Measurements from ENCODE around the gene DUSP7. TPM values are rescaled to one million over a fixed set of nuclear protein-coding genes. Genes with fewer than 3 reads are reported as not detected.

Gene DUSP7
- total RNA-seq, 5 donors from 2014 or later (not counting 1 experiment from before 2014, with no cell fraction given) = 11.3 to 41.3 (median 39.0) TPM

GRCh38 chr3:52023860-52024764 is 32.3 kb downstream of the DUSP7 start:
- Mint-ChIP-seq H3K27ac (no peak overlapping the region), H3K9me3 (no peaks in the 10 kb centered on the region), H3K4me3 (no peak overlapping the region), H3K27me3 (no peaks in the 10 kb centered on the region), H3K4me1 (peaks cover 0 to 9% (median 0%) of the 10 kb centered on the region in 3 donors), H3K36me3 (no peaks in the 10 kb centered on the region)
- DNase-seq (no peak), ATAC-seq (replicated peaks in 1 of 4) (no peak)
- peaks cover 0 to 2% of the 10 kb centered on the region in 2 experiments for H3K4me1 ChIP-seq (ENCODE audit: control insufficient read depth in 1 of 2, extremely low read depth in 1 of 2, insufficient read depth in 2 of 2, low read length in 2 of 2)
- H3K27me3 ChIP-seq (replicated peaks in 1 of 2; ENCODE audit: control insufficient read depth in 2 of 2, extremely low read depth in 1 of 2, insufficient read depth in 2 of 2, low read length in 1 of 2) = no peaks in the 10 kb centered on the region
- ChIA-PET CTCF (no interaction called here), POLR2A (interaction anchor here in 1 of 2 donors (0.6 kb wide), 1 partner anchor 518 kb away, joined by 4 read pairs; no protein-coding TSS in a partner anchor)
- 61% methylated on average over 3 of the region's 8 CpGs for WGBS (ENCODE audit: insufficient coverage)
- no peaks in the 10 kb centered on the region for H3K36me3 ChIP-seq (ENCODE audit: control insufficient read depth in 2 of 2, extremely low read depth in 1 of 2, insufficient read depth in 1 of 2, low read length in 1 of 2)
- no peak overlapping the region for H3K4me3 ChIP-seq (ENCODE audit: control insufficient read depth in 1 of 2, extremely low read depth in 1 of 2, low read length in 1 of 2)
- no peak overlapping the region for H3K27ac ChIP-seq (ENCODE audit: low read length)
- no peaks in the 10 kb centered on the region for H3K9me3 ChIP-seq

GRCh38 chr3:52023101-52023770 is 33.1 kb downstream of the DUSP7 start:
- POLR2A ChIA-PET = interaction anchor here in 1 of 2 donors (0.6 kb wide), 1 partner anchor 519 kb away, joined by 4 read pairs; no protein-coding TSS in a partner anchor
- CTCF ChIA-PET = interaction anchor here in 1 of 2 donors (0.6 kb wide), 1 partner anchor 13 kb away, joined by 3 read pairs; no protein-coding TSS in a partner anchor
- Mint-ChIP-seq H3K27ac (no peak overlapping the region), H3K4me1 (peaks cover 0 to 9% (median 0%) of the 10 kb centered on the region in 3 donors), H3K27me3 (no peaks in the 10 kb centered on the region), H3K36me3 (no peaks in the 10 kb centered on the region), H3K4me3 (no peak overlapping the region), H3K9me3 (no peaks in the 10 kb centered on the region)
- ATAC-seq (replicated peaks in 1 of 4) (no peak), DNase-seq (no peak)
- H3K4me1 ChIP-seq (ENCODE audit: control insufficient read depth in 1 of 2, extremely low read depth in 1 of 2, insufficient read depth in 2 of 2, low read length in 2 of 2) = peaks cover 0 to 2% of the 10 kb centered on the region in 2 experiments
- no peak overlapping the region for H3K27ac ChIP-seq (ENCODE audit: low read length)
- H3K9me3 ChIP-seq = no peaks in the 10 kb centered on the region
- WGBS (ENCODE audit: insufficient coverage) = 100% methylated on average over 1 of the region's 3 CpGs
- no peak overlapping the region for H3K4me3 ChIP-seq (ENCODE audit: control insufficient read depth in 1 of 2, extremely low read depth in 1 of 2, low read length in 1 of 2)
- H3K36me3 ChIP-seq (ENCODE audit: control insufficient read depth in 2 of 2, extremely low read depth in 1 of 2, insufficient read depth in 1 of 2, low read length in 1 of 2) = no peaks in the 10 kb centered on the region
- no peaks in the 10 kb centered on the region for H3K27me3 ChIP-seq (replicated peaks in 1 of 2; ENCODE audit: control insufficient read depth in 2 of 2, extremely low read depth in 1 of 2, insufficient read depth in 2 of 2, low read length in 1 of 2)

- H3K4me3 ChIP-seq (ENCODE audit: control insufficient read depth in 1 of 2, extremely low read depth in 1 of 2, low read length in 1 of 2) = no peak overlapping the region
- no peaks in the 10 kb centered on the region for H3K9me3 Mint-ChIP-seq
- DNase-seq = no peak
- H3K4me3 Mint-ChIP-seq = no peak overlapping the region
- H3K36me3 Mint-ChIP-seq = no peaks in the 10 kb centered on the region
- ATAC-seq (replicated peaks in 1 of 4) = no peak
- H3K36me3 ChIP-seq (ENCODE audit: control insufficient read depth in 2 of 2, extremely low read depth in 1 of 2, insufficient read depth in 1 of 2, low read length in 1 of 2) = no peaks in the 10 kb centered on the region
- POLR2A ChIA-PET = no interaction called here
- H3K9me3 ChIP-seq = no peaks in the 10 kb centered on the region
- peaks cover 0 to 9% (median 0%) of the 10 kb centered on the region in 3 donors for H3K4me1 Mint-ChIP-seq
- no peaks in the 10 kb centered on the region for H3K27me3 Mint-ChIP-seq
- no peak overlapping the region for H3K27ac Mint-ChIP-seq
- H3K4me1 ChIP-seq (ENCODE audit: control insufficient read depth in 1 of 2, extremely low read depth in 1 of 2, insufficient read depth in 2 of 2, low read length in 2 of 2) = peaks cover 0 to 2% of the 10 kb centered on the region in 2 experiments
- whole genome bisulfite sequencing (ENCODE audit: insufficient coverage) = 83% methylated on average over 6 of the region's 20 CpGs
- no peaks in the 10 kb centered on the region for H3K27me3 ChIP-seq (replicated peaks in 1 of 2; ENCODE audit: control insufficient read depth in 2 of 2, extremely low read depth in 1 of 2, insufficient read depth in 2 of 2, low read length in 1 of 2)
- CTCF ChIA-PET = interaction anchor here in 1 of 2 donors (0.6 kb wide), 1 partner anchor 14 kb away, joined by 3 read pairs; no protein-coding TSS in a partner anchor
- H3K27ac ChIP-seq (ENCODE audit: low read length) = no peak overlapping the region
Observed at GRCh38 chr3:52022323-52023100, 33.9 kb downstream of the DUSP7 start.

GRCh38 chr3:52021489-52022268 is 34.7 kb downstream of the DUSP7 start:
- peaks cover 0 to 1% of the 10 kb centered on the region in 2 experiments for H3K27me3 ChIP-seq (replicated peaks in 1 of 2; ENCODE audit: control insufficient read depth in 2 of 2, extremely low read depth in 1 of 2, insufficient read depth in 2 of 2, low read length in 1 of 2)
- peaks cover 0 to 9% (median 0%) of the 10 kb centered on the region in 3 donors for H3K4me1 Mint-ChIP-seq
- no peak overlapping the region for H3K4me3 ChIP-seq (ENCODE audit: control insufficient read depth in 1 of 2, extremely low read depth in 1 of 2, low read length in 1 of 2)
- peaks cover 0 to 2% of the 10 kb centered on the region in 2 experiments for H3K4me1 ChIP-seq (ENCODE audit: control insufficient read depth in 1 of 2, extremely low read depth in 1 of 2, insufficient read depth in 2 of 2, low read length in 2 of 2)
- DNase-seq (no peak), ATAC-seq (replicated peaks in 1 of 4) (no peak)
- no peaks in the 10 kb centered on the region for H3K27me3 Mint-ChIP-seq
- WGBS (ENCODE audit: insufficient coverage) = 77% methylated on average over 6 of the region's 10 CpGs
- H3K9me3 ChIP-seq = no peaks in the 10 kb centered on the region
- no peak overlapping the region for H3K4me3 Mint-ChIP-seq
- POLR2A ChIA-PET = interaction anchor here in 1 of 2 donors (0.6 kb wide), 1 partner anchor 168 kb away, joined by 5 read pairs; no protein-coding TSS in a partner anchor
- H3K36me3 ChIP-seq (ENCODE audit: control insufficient read depth in 2 of 2, extremely low read depth in 1 of 2, insufficient read depth in 1 of 2, low read length in 1 of 2) = no peaks in the 10 kb centered on the region
- CTCF ChIA-PET = no interaction called here
- no peak overlapping the region for H3K27ac ChIP-seq (ENCODE audit: low read length)
- no peak overlapping the region for H3K27ac Mint-ChIP-seq
- no peaks in the 10 kb centered on the region for H3K36me3 Mint-ChIP-seq
- H3K9me3 Mint-ChIP-seq = no peaks in the 10 kb centered on the region

GRCh38 chr3:52020796-52021195 is 35.6 kb downstream of the DUSP7 start:
- Histone ChIP-seq H3K4me3 (ENCODE audit: control insufficient read depth in 1 of 2, extremely low read depth in 1 of 2, low read length in 1 of 2) (no peak overlapping the region), H3K27me3 (replicated peaks in 1 of 2; ENCODE audit: control insufficient read depth in 2 of 2, extremely low read depth in 1 of 2, insufficient read depth in 2 of 2, low read length in 1 of 2) (peaks cover 0 to 10% of the 10 kb centered on the region in 2 experiments), H3K27ac (ENCODE audit: low read length) (no peak overlapping the region), H3K9me3 (no peaks in the 10 kb centered on the region), H3K36me3 (ENCODE audit: control insufficient read depth in 2 of 2, extremely low read depth in 1 of 2, insufficient read depth in 1 of 2, low read length in 1 of 2) (no peaks in the 10 kb centered on the region), H3K4me1 (ENCODE audit: control insufficient read depth in 1 of 2, extremely low read depth in 1 of 2, insufficient read depth in 2 of 2, low read length in 2 of 2) (peaks cover 0 to 2% of the 10 kb centered on the region in 2 experiments)
- no peaks in the 10 kb centered on the region for H3K27me3 Mint-ChIP-seq
- peaks cover 0 to 8% (median 0%) of the 10 kb centered on the region in 3 donors for H3K4me1 Mint-ChIP-seq
- POLR2A ChIA-PET = interaction anchor here in 1 of 2 donors (0.6 kb wide), 1 partner anchor 169 kb away, joined by 5 read pairs; no protein-coding TSS in a partner anchor
- WGBS (ENCODE audit: insufficient coverage) = 90% methylated on average over 7 of the region's 7 CpGs
- no peaks in the 10 kb centered on the region for H3K9me3 Mint-ChIP-seq
- CTCF ChIA-PET = no interaction called here
- H3K36me3 Mint-ChIP-seq = no peaks in the 10 kb centered on the region
- DNase-seq (no peak), ATAC-seq (replicated peaks in 1 of 4) (no peak)
- H3K4me3 Mint-ChIP-seq = no peak overlapping the region
- no peak overlapping the region for H3K27ac Mint-ChIP-seq

Measured in T-cell (primary cell).